GM21423 (cell line): Measurements from ENCODE around the gene SRP54.
"Not testable (repeated sequence)": the region's sequence is repeated elsewhere in the genome, so short reads cannot be mapped to it uniquely, and the experiment has no call there.

Source experiments
- ATAC-seq: cut with Tn5 transposase; IDR thresholded peaks from one replicate; pipeline ENCODE4 v1.9.1; 2021; ENCODE audit warnings: mild to moderate bottlenecking, moderate library complexity; ENCODE audit not compliant: unreplicated experiment

Gene SRP54

GRCh38 chr14:35046048-35046750 lies 63.4 kb downstream of the SRP54 start, which contains the start of gene FAM177A1:
FAM177A1 (plus strand) TSS chr14:35046272; CDS start chr14:35046464, 192 bp downstream.
- ATAC-seq, result peak; percentile 90

- peak; percentile 22 for ATAC-seq
Measured at GRCh38 chr14:35046751-35047536, 64.2 kb downstream of the SRP54 start.

- no peak for ATAC-seq
Measured at GRCh38 chr14:35047976-35048513, 65.3 kb downstream of the SRP54 start.

- ATAC-seq, result no peak
Measured at GRCh38 chr14:35050652-35051051, 67.9 kb downstream of the SRP54 start.

- no peak for ATAC-seq
Measured at GRCh38 chr14:35051796-35052195, 69.0 kb downstream of the SRP54 start.

- no peak for ATAC-seq
Measured at GRCh38 chr14:35052637-35053036, 69.8 kb downstream of the SRP54 start.

GRCh38 chr14:35061113-35061791 lies 78.5 kb downstream of the SRP54 start:
- ATAC-seq, result not testable (repeated sequence)

- not testable (repeated sequence) for ATAC-seq
Measured at GRCh38 chr14:35065731-35066130, 82.9 kb downstream of the SRP54 start.

- ATAC-seq, result no peak
Measured at GRCh38 chr14:35068238-35069012, 85.6 kb downstream of the SRP54 start.

GRCh38 chr14:35072226-35072625 lies 89.4 kb downstream of the SRP54 start:
- no peak for ATAC-seq

- ATAC-seq, result no peak
Measured at GRCh38 chr14:35073486-35073885, 90.7 kb downstream of the SRP54 start.

GRCh38 chr14:35078082-35078481 lies 95.3 kb downstream of the SRP54 start:
- ATAC-seq, result no peak
